Dendritic cell treated with granulocyte-macrophage colony-stimulating factor and Interleukin-4, amounts not matched to agents 40 ng/mL and 50 ng/mL, for 4 days (primary cell): ENCODE data around the gene GHRH.

ENCODE experiments used
- H3K27ac Mint-ChIP-seq: one replicate; pipeline ENCODE4 v1.8.0; 2022; ENCODE audit warnings: mild to moderate bottlenecking, mixed read lengths
- H3K27me3 Mint-ChIP-seq: one replicate; pipeline ENCODE4 v1.8.0; 2022; ENCODE audit warnings: mild to moderate bottlenecking, mixed read lengths
- H3K36me3 Mint-ChIP-seq: one replicate; pipeline ENCODE4 v1.8.0; 2022; ENCODE audit warnings: low read depth, mixed read lengths
- H3K4me1 Mint-ChIP-seq: one replicate; pipeline ENCODE4 v1.8.0; 2022; ENCODE audit warnings: low read depth, mixed read lengths
- H3K4me3 Mint-ChIP-seq: one replicate; pipeline ENCODE4 v1.8.0; 2022; ENCODE audit warnings: mild to moderate bottlenecking, moderate library complexity, mixed read lengths
- H3K9me3 Mint-ChIP-seq: one replicate; pipeline ENCODE4 v1.8.0; 2022; ENCODE audit warnings: mixed read lengths
- intact Hi-C: fragments of 100-400 bp; cut with micrococcal nuclease; formaldehyde crosslinking; loops from one replicate; pipeline ENCODE4 v1.15.0; 2022

GHRH gene

DNA sequence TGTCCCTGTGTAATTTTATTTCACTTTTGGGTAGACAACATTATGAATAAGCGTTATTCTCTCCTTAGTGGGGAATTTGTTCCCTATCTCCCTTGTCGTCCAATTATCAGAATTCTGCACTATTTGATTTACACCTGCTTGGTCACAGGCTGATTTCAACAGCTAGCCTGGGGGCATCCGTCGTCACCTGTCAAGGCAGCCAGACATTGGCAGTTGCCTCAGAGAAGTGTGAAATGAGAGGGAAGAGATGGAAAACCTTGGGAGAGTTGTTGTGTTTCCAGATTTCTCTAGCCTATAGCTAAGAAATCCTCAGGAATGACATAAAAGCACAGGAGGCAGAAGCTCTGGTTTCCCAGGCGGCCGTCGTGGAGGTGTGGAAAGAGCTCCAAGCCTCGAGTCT lies 891 bp upstream of the GHRH start:
- no peaks in the 10 kb centered on the region for H3K36me3 Mint-ChIP-seq
- no peaks in the 10 kb centered on the region for H3K9me3 Mint-ChIP-seq
- intact Hi-C loops, result no loop called here
- H3K27me3 Mint-ChIP-seq, result no peaks in the 10 kb centered on the region
- H3K27ac Mint-ChIP-seq, result no peak overlapping the region
- H3K4me3 Mint-ChIP-seq, result no peak overlapping the region
- H3K4me1 Mint-ChIP-seq, result peaks cover 4% of the 10 kb centered on the region

GRCh38 chr20:37260923-37261322 lies 691 bp downstream of the GHRH start:
- intact Hi-C loops, result no loop called here
- Mint-ChIP-seq H3K9me3 (no peaks in the 10 kb centered on the region), H3K36me3 (no peaks in the 10 kb centered on the region), H3K27ac (no peak overlapping the region), H3K27me3 (no peaks in the 10 kb centered on the region), H3K4me3 (no peak overlapping the region), H3K4me1 (no peaks in the 10 kb centered on the region)

DNA sequence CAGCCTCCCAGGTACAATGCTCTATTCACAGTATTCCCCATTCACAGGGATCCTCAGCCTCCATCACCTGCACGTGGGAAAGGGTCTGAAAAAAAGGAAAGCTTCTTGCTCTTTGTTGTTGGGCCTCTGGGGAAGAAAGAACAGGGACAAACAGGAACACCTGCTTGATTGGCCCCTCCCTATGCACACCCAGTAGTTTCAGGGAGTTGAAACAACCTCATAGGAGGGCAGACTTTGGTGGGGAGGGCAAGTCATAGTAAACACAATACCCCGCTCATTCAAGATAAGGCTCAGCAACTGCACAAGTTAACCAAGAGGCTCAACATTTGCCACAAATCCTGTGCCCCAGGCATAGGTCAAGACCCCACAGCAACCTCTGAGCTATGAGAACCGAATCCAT lies 1.7 kb downstream of the GHRH start:
- intact Hi-C loops, result no loop called here
- Mint-ChIP-seq H3K36me3 (no peaks in the 10 kb centered on the region), H3K27ac (no peak overlapping the region), H3K4me1 (no peaks in the 10 kb centered on the region), H3K9me3 (no peaks in the 10 kb centered on the region), H3K27me3 (no peaks in the 10 kb centered on the region), H3K4me3 (no peak overlapping the region)

DNA sequence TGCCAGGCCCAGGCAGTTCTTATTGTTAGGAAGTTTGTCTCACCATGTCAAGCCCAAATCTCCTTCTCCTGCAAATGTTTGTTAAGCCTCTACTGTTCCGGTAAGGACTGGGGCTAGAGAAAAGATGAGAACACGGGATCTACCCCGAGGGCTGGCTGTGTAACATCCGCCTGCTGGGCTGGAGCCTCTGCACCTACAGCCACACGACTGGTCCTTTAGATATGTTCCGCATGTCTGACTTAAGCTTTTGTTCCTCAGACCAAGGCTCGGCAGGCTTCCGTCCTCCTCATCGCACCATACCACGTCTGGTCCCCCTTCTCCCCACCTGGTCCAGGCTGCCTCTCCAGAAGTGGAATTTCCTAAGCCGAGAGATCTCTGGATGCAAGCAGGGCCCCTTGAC lies 2.6 kb downstream of the GHRH start:
- no peaks in the 10 kb centered on the region for H3K36me3 Mint-ChIP-seq
- H3K9me3 Mint-ChIP-seq, result no peaks in the 10 kb centered on the region
- intact Hi-C loops, result no loop called here
- H3K4me1 Mint-ChIP-seq, result peaks cover 3% of the 10 kb centered on the region
- H3K4me3 Mint-ChIP-seq, result no peak overlapping the region
- H3K27me3 Mint-ChIP-seq, result peaks cover 1% of the 10 kb centered on the region
- H3K27ac Mint-ChIP-seq, result no peak overlapping the region

DNA sequence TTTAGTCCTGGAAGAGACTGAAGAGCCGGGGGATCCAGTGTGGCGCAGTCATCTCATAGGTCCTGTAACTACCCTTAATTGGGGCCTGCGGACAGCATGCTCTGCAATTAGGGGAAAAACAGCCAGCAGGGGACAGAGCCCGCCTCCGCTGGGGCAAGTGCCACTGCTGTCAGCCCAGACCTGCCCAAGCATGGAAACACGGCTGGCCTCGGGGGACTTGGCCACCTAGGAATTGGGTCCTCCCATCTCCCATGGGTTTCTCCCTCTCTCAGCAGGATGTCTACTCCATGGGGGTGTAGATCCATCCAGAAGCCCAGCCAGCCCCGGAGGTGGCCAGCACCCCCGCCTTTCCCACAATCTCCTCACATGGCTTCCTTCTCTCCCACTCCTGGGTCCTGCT lies 3.6 kb downstream of the GHRH start:
- Mint-ChIP-seq H3K36me3 (no peaks in the 10 kb centered on the region), H3K9me3 (no peaks in the 10 kb centered on the region), H3K27me3 (peaks cover 3% of the 10 kb centered on the region), H3K4me1 (peaks cover 5% of the 10 kb centered on the region), H3K4me3 (no peak overlapping the region), H3K27ac (no peak overlapping the region)
- intact Hi-C loops, result no loop called here

- no peaks in the 10 kb centered on the region for H3K9me3 Mint-ChIP-seq
- H3K4me3 Mint-ChIP-seq, result no peak overlapping the region
- no peaks in the 10 kb centered on the region for H3K36me3 Mint-ChIP-seq
- H3K4me1 Mint-ChIP-seq, result peaks cover 5% of the 10 kb centered on the region
- peaks cover 3% of the 10 kb centered on the region for H3K27me3 Mint-ChIP-seq
- H3K27ac Mint-ChIP-seq, result no peak overlapping the region
- intact Hi-C loops, result no loop called here
Measured at GRCh38 chr20:37257530-37257929, 4.1 kb downstream of the GHRH start.

DNA sequence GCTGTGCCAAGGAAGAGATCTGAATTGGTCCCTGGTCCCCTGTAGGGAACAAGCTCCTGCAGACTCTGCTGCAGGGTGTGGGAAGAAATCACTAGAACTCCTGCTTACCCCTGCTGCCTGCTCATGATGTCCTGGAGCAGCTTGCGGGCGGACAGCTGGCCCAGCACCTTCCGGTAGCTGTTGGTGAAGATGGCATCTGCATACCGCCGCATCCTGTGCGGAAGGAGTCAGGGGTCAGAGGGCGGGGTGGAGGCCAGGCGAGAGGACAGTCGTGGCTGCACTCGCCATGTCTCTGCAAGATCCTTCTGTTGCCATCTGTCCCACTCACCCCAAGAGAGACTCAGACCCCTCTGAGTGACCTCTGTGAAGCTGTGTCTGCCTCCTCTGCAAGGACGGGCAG lies 5.3 kb downstream of the GHRH start:
- intact Hi-C loops, result no loop called here
- peaks cover 3% of the 10 kb centered on the region for H3K27me3 Mint-ChIP-seq
- H3K27ac Mint-ChIP-seq, result no peak overlapping the region
- H3K36me3 Mint-ChIP-seq, result no peaks in the 10 kb centered on the region
- H3K4me3 Mint-ChIP-seq, result no peak overlapping the region
- H3K4me1 Mint-ChIP-seq, result peaks cover 5% of the 10 kb centered on the region
- no peaks in the 10 kb centered on the region for H3K9me3 Mint-ChIP-seq

DNA sequence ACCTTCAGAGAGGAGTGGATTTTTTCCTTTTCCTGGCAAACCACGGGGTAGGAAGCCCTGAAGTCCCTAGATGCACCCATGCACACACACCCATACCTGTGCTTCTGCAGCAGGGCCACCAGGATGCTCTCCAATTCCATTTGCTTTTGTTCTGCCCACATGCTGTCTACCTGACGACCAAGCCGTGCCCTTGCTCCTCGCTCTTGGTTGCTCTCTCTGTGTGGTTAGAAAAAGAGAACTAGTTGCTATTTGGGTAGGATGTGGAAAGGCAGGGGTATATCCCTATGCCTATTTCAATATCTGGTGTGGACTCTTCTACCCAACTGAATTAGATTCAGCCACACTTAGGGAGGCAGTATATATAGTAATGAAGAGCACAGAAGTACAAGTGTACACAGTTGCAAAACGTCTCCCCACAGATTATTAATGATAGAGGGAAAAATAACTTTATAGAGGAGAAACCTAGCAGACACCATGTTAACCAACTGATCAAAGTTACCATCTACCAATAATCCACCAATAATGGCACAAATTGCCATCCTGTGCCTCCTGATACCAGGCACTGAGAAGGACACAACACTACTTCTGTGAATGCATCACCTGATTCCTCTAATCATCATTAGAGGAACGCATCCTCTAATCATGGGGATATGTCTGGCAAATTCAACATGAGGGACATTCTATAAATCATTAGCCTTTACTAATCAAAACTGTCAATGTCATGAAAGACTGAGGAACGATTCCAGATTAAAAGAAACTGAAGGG lies 7.3 kb downstream of the GHRH start:
- Mint-ChIP-seq H3K4me1 (peaks cover 6% of the 10 kb centered on the region), H3K4me3 (no peak overlapping the region), H3K27ac (no peak overlapping the region), H3K9me3 (no peaks in the 10 kb centered on the region), H3K27me3 (peaks cover 3% of the 10 kb centered on the region), H3K36me3 (no peaks in the 10 kb centered on the region)
- intact Hi-C loops, result no loop called here

DNA sequence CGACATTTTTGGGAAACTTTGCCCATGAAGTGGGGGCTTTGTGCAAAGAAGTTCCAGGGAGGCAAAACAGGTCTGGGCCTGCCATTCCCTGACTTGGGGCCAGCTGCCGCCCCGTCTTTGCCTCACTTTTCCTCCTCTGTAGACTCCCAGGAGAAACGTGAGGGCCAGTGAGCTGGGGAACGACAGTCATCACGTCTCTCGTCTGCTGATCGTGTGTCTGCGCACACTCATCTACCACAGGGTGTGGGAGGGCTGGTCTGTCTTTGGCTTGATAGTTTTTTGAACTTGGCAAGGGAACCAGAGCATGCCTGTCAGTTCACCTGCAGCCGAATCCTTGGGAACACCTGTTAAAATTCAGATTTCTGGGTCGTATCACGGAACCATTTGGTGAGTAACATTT lies 8.5 kb downstream of the GHRH start:
- H3K27ac Mint-ChIP-seq, result no peak overlapping the region
- peaks cover 3% of the 10 kb centered on the region for H3K27me3 Mint-ChIP-seq
- H3K9me3 Mint-ChIP-seq, result no peaks in the 10 kb centered on the region
- no peaks in the 10 kb centered on the region for H3K36me3 Mint-ChIP-seq
- no peak overlapping the region for H3K4me3 Mint-ChIP-seq
- peaks cover 18% of the 10 kb centered on the region for H3K4me1 Mint-ChIP-seq
- intact Hi-C loops, result no loop called here

GRCh38 chr20:37251825-37252477 lies 9.7 kb downstream of the GHRH start:
- intact Hi-C loops, result no loop called here
- Mint-ChIP-seq H3K4me3 (no peak overlapping the region), H3K27me3 (peaks cover 3% of the 10 kb centered on the region), H3K9me3 (no peaks in the 10 kb centered on the region), H3K27ac (peak overlapping the region; percentile 35), H3K4me1 (peaks cover 24% of the 10 kb centered on the region), H3K36me3 (no peaks in the 10 kb centered on the region)

DNA sequence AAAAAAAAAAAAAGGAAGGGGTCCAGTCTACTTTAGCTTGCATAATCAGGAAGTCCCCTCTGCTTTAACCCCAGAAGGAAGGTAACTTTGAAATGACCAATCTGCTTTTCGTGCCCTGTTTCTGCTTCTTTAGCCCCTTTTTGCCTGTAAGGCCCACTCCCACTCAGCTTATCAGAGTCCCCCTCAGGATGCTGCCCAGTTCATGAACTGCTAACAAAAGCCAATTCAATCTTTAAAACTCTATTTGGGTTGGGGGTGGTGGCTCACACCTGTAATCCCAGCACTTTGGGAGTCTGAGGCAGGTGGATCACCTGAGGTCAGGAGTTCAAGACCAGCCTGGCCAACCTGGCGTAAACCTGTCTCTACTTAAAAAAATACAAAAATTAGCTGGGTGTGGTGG lies 12.3 kb downstream of the GHRH start:
- H3K9me3 Mint-ChIP-seq, result no peaks in the 10 kb centered on the region
- peaks cover 16% of the 10 kb centered on the region for H3K36me3 Mint-ChIP-seq
- intact Hi-C loops, result no loop called here
- peaks cover 3% of the 10 kb centered on the region for H3K27me3 Mint-ChIP-seq
- H3K27ac Mint-ChIP-seq, result no peak overlapping the region
- H3K4me3 Mint-ChIP-seq, result no peak overlapping the region
- H3K4me1 Mint-ChIP-seq, result peaks cover 24% of the 10 kb centered on the region

GRCh38 chr20:37247547-37247946 lies 14.1 kb downstream of the GHRH start:
- H3K4me3 Mint-ChIP-seq, result no peak overlapping the region
- H3K36me3 Mint-ChIP-seq, result peaks cover 34% of the 10 kb centered on the region
- no peaks in the 10 kb centered on the region for H3K9me3 Mint-ChIP-seq
- H3K27ac Mint-ChIP-seq, result no peak overlapping the region
- intact Hi-C loops, result no loop called here
- peaks cover 19% of the 10 kb centered on the region for H3K4me1 Mint-ChIP-seq
- no peaks in the 10 kb centered on the region for H3K27me3 Mint-ChIP-seq

DNA sequence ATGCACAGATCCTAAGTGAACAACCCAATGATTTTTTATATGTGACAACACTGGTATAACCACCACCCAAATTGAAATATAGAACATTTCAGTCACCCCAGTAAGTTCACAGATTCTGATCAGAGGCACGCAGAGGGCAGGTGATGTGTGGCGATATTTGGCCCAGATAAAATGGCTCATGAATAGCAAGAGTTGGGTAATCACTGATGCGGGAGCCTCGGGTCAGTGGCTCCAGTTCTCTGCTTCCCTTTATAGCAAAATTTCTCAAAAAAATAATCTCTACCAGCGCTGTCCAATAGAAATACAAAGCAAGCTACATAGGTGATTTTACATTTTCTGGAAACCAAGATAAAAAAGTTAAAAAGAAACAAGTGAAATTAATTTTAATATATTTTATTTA lies 14.9 kb downstream of the GHRH start:
- Mint-ChIP-seq H3K9me3 (no peaks in the 10 kb centered on the region), H3K36me3 (peaks cover 42% of the 10 kb centered on the region), H3K4me1 (peaks cover 19% of the 10 kb centered on the region), H3K27ac (no peak overlapping the region), H3K27me3 (no peaks in the 10 kb centered on the region), H3K4me3 (no peak overlapping the region)
- intact Hi-C loops, result no loop called here

- Mint-ChIP-seq H3K27me3 (no peaks in the 10 kb centered on the region), H3K36me3 (peaks cover 55% of the 10 kb centered on the region), H3K27ac (no peak overlapping the region), H3K9me3 (no peaks in the 10 kb centered on the region), H3K4me1 (peaks cover 19% of the 10 kb centered on the region), H3K4me3 (no peak overlapping the region)
- intact Hi-C loops, result no loop called here
Measured at GRCh38 chr20:37245216-37246150, 16.1 kb downstream of the GHRH start.
